Neutrophil (primary cell): ENCODE measurements around the gene LMO7.

ENCODE experiments used
- H3K27ac ChIP-seq: fragments of 200-600 bp; sonication (generic); 2 replicates; pipeline ENCODE4 v1.5.1; 2016; ENCODE audit warnings: mild to moderate bottlenecking, moderate library complexity
- H3K27me3 ChIP-seq: fragments of 200-600 bp; sonication (generic); 2 replicates; pipeline ENCODE4 v1.6.0; 2016; ENCODE audit warnings: mild to moderate bottlenecking
- H3K36me3 ChIP-seq: fragments of 200-600 bp; sonication (generic); 2 replicates; pipeline ENCODE4 v1.5.1; 2017
- H3K4me1 ChIP-seq, 2 experiments: fragments of 200-600 bp in 1 of 2; sonication (generic) in 1 of 2; 1 replicate in 1 of 2; 2 replicates in 1 of 2; pipeline versions ENCODE4 v1.5.1 to v1.6.1; 2013 to 2016; ENCODE audit warnings: low read depth in 1 of 2, low read length in 1 of 2, mild to moderate bottlenecking in 1 of 2, moderate library complexity in 1 of 2; ENCODE audit not compliant: control insufficient read depth in 1 of 2, insufficient read depth in 1 of 2
- H3K4me3 ChIP-seq, 2 experiments: fragments of 200-600 bp in 1 of 2; sonication (generic) in 1 of 2; 1 replicate in 1 of 2; 2 replicates in 1 of 2; pipeline ENCODE4 v1.5.1; 2013 to 2016; ENCODE audit warnings: low read depth in 1 of 2, low read length in 1 of 2, mild to moderate bottlenecking in 1 of 2, moderate library complexity in 1 of 2
- H3K9me3 ChIP-seq: fragments of 200-600 bp; sonication (generic); 2 replicates; pipeline ENCODE4 v1.5.1; 2016
- CTCF ChIP-seq: fragments of 200-600 bp; sonication (generic); IDR thresholded peaks from 2 replicates; pipeline ENCODE4 v1.5.1; 2016; ENCODE audit warnings: antibody characterized with exemption

LMO7 gene

GRCh38 chr13:75705908-75706307 is 69.8 kb downstream of the LMO7 start:
- TF ChIP-seq CTCF = no peak

GRCh38 chr13:75713852-75714251 is 77.7 kb downstream of the LMO7 start:
- H3K9me3 ChIP-seq = no peaks in the 10 kb centered on the region
- no peak for TF ChIP-seq CTCF
- H3K36me3 ChIP-seq = no peaks in the 10 kb centered on the region
- no peaks in the 10 kb centered on the region for H3K4me1 ChIP-seq
- H3K27ac ChIP-seq = no peak overlapping the region
- no peak overlapping the region for H3K4me3 ChIP-seq
- H3K27me3 ChIP-seq = no peaks in the 10 kb centered on the region

More at GRCh38 chr13:75705908-75706307, 69.8 kb downstream of the LMO7 start:
- Histone ChIP-seq H3K27me3 (no peaks in the 10 kb centered on the region), H3K9me3 (no peaks in the 10 kb centered on the region), H3K4me3 (no peak overlapping the region), H3K36me3 (no peaks in the 10 kb centered on the region), H3K27ac (no peak overlapping the region), H3K4me1 (peaks cover 15 to 26% of the 10 kb centered on the region in 2 experiments)

- no peak for TF ChIP-seq CTCF
- Histone ChIP-seq H3K27me3 (no peaks in the 10 kb centered on the region), H3K4me1 (no peaks in the 10 kb centered on the region), H3K4me3 (no peak overlapping the region), H3K36me3 (no peaks in the 10 kb centered on the region), H3K27ac (no peak overlapping the region), H3K9me3 (no peaks in the 10 kb centered on the region)
These were observed 79.7 kb downstream of the LMO7 start for GRCh38 chr13:75715601-75716523.

GRCh38 chr13:75717525-75717924 is 81.4 kb downstream of the LMO7 start:
- Histone ChIP-seq H3K36me3 (no peaks in the 10 kb centered on the region), H3K4me1 (no peaks in the 10 kb centered on the region), H3K9me3 (no peaks in the 10 kb centered on the region), H3K4me3 (no peak overlapping the region), H3K27me3 (no peaks in the 10 kb centered on the region), H3K27ac (no peak overlapping the region)
- no peak for TF ChIP-seq CTCF

- Histone ChIP-seq H3K27me3 (no peaks in the 10 kb centered on the region), H3K27ac (no peak overlapping the region), H3K4me3 (no peak overlapping the region), H3K9me3 (no peaks in the 10 kb centered on the region), H3K4me1 (no peaks in the 10 kb centered on the region), H3K36me3 (no peaks in the 10 kb centered on the region)
- TF ChIP-seq CTCF = no peak
These were observed 85.2 kb downstream of the LMO7 start for GRCh38 chr13:75721307-75721706.
